GM04503 (cell line): ENCODE data around the gene ELOA2.
"Not testable (repeated sequence)": the region's sequence is repeated elsewhere in the genome, so short reads cannot be mapped to it uniquely, and the experiment has no call there.

ENCODE experiments used
- DNase-seq: peaks from one replicate; pipeline ENCODE4 v3.0.0-alpha.2; 2012; ENCODE audit warnings: low read depth

The ELOA2 gene

GRCh38 chr18:47022821-47023220, 12.6 kb downstream of the ELOA2 start:
- not testable (repeated sequence) for DNase-seq

- DNase-seq = not testable (repeated sequence)
These were observed 14.7 kb downstream of the ELOA2 start for GRCh38 chr18:47020757-47021156.

- DNase-seq = not testable (repeated sequence)
These were observed 15.6 kb downstream of the ELOA2 start for GRCh38 chr18:47019870-47020269.
